GM12874 (cell line): ENCODE results near the gene FNBP1.

ENCODE experiments used
- CTCF ChIP-seq: IDR thresholded peaks from 2 replicates; pipeline ENCODE4 v1.5.1; 2011; ENCODE audit warnings: low read depth, mild to moderate bottlenecking, control low read depth, low read length, moderate library complexity; ENCODE audit not compliant: insufficient read depth

Gene FNBP1

GRCh38 chr9:129897263-129897662 lies 145.7 kb downstream of the FNBP1 start:
- no peak for TF ChIP-seq CTCF

- no peak for TF ChIP-seq CTCF
These were observed 147.4 kb downstream of the FNBP1 start for GRCh38 chr9:129895376-129896268.

GRCh38 chr9:129894120-129894823 lies 148.7 kb downstream of the FNBP1 start:
- no peak for TF ChIP-seq CTCF

GRCh38 chr9:129891569-129891968 lies 151.4 kb downstream of the FNBP1 start:
- TF ChIP-seq CTCF, result no peak

GRCh38 chr9:129889941-129890717 lies 152.9 kb downstream of the FNBP1 start:
- TF ChIP-seq CTCF, result no peak

- TF ChIP-seq CTCF, result no peak
These were observed 153.7 kb downstream of the FNBP1 start for GRCh38 chr9:129889122-129889940.
